Neural crest cell (in vitro differentiated cells): ENCODE data around the gene PIMREG. TPM values are rescaled to one million over a fixed set of nuclear protein-coding genes. Genes with fewer than 3 reads are reported as not detected.

ENCODE experiments used
- DNase-seq: peaks from one replicate; pipeline ENCODE4 v3.0.0; 2021; ENCODE audit warnings: low read depth, mixed read lengths, low spot score
- H3K27ac Mint-ChIP-seq: one replicate; pipeline ENCODE4 v1.8.0; 2021; ENCODE audit warnings: mild to moderate bottlenecking, mixed read lengths; ENCODE audit not compliant: unreplicated experiment
- H3K27me3 Mint-ChIP-seq: 2 replicates; pipeline ENCODE4 v1.8.0; 2021; ENCODE audit warnings: low read depth, mild to moderate bottlenecking, mixed read lengths
- H3K36me3 Mint-ChIP-seq: 2 replicates; pipeline ENCODE4 v1.8.0; 2021; ENCODE audit warnings: low read depth, mild to moderate bottlenecking, mixed read lengths
- H3K4me1 Mint-ChIP-seq: 2 replicates; pipeline ENCODE4 v1.8.0; 2021; ENCODE audit warnings: mixed read lengths
- H3K4me3 Mint-ChIP-seq: one replicate; pipeline ENCODE4 v1.8.0; 2021; ENCODE audit warnings: mild to moderate bottlenecking, mixed read lengths
- H3K9me3 Mint-ChIP-seq: 2 replicates; pipeline ENCODE4 v1.8.0; 2021; ENCODE audit warnings: mixed read lengths
- CTCF ChIP-seq: fragments of 200-600 bp; sonication (generic); conservative IDR thresholded peaks from 2 replicates; pipeline ENCODE4 v1.5.0; 2021; ENCODE audit warnings: antibody characterized with exemption, mild to moderate bottlenecking
- total RNA-seq: library from RNA; stranded (reverse); gene quantifications from 2 replicates; pipeline ENCODE4 v1.2.1, GENCODE V29; 2021

Gene PIMREG
- total RNA-seq, 1 donor from 2014 or later, result 115 TPM

- Mint-ChIP-seq H3K4me3 (no peak overlapping the region), H3K36me3 (no peaks in the 10 kb centered on the region), H3K27ac (peak overlapping the region; percentile 58), H3K27me3 (no peaks in the 10 kb centered on the region), H3K9me3 (no peaks in the 10 kb centered on the region), H3K4me1 (no peaks in the 10 kb centered on the region)
- DNase-seq, result no peak
- no peak for TF ChIP-seq CTCF
These were observed 39.3 kb downstream of the PIMREG start for GRCh38 chr17:6483507-6483906.

- H3K9me3 Mint-ChIP-seq, result no peaks in the 10 kb centered on the region
- H3K4me1 Mint-ChIP-seq, result peaks cover 4% of the 10 kb centered on the region
- no peaks in the 10 kb centered on the region for H3K27me3 Mint-ChIP-seq
- H3K27ac Mint-ChIP-seq, result no peak overlapping the region
- no peak overlapping the region for H3K4me3 Mint-ChIP-seq
- no peak for DNase-seq
- H3K36me3 Mint-ChIP-seq, result no peaks in the 10 kb centered on the region
- TF ChIP-seq CTCF, result no peak
These were observed 41.6 kb downstream of the PIMREG start for GRCh38 chr17:6485646-6486412.

- Mint-ChIP-seq H3K27ac (peak overlapping the region; percentile 73), H3K27me3 (no peaks in the 10 kb centered on the region), H3K4me1 (peaks cover 7% of the 10 kb centered on the region), H3K4me3 (no peak overlapping the region), H3K9me3 (no peaks in the 10 kb centered on the region), H3K36me3 (no peaks in the 10 kb centered on the region)
- no peak for DNase-seq
- no peak for TF ChIP-seq CTCF
These were observed 43.2 kb downstream of the PIMREG start for GRCh38 chr17:6487251-6488007.

GRCh38 chr17:6488008-6488539 lies 43.8 kb downstream of the PIMREG start:
- H3K4me3 Mint-ChIP-seq, result no peak overlapping the region
- H3K4me1 Mint-ChIP-seq, result peaks cover 9% of the 10 kb centered on the region
- no peak for DNase-seq
- H3K9me3 Mint-ChIP-seq, result no peaks in the 10 kb centered on the region
- no peak for TF ChIP-seq CTCF
- no peaks in the 10 kb centered on the region for H3K36me3 Mint-ChIP-seq
- peak overlapping the region; percentile 57 for H3K27ac Mint-ChIP-seq
- H3K27me3 Mint-ChIP-seq, result no peaks in the 10 kb centered on the region

- H3K36me3 Mint-ChIP-seq, result no peaks in the 10 kb centered on the region
- no peaks in the 10 kb centered on the region for H3K9me3 Mint-ChIP-seq
- peaks cover 9% of the 10 kb centered on the region for H3K4me1 Mint-ChIP-seq
- no peak overlapping the region for H3K27ac Mint-ChIP-seq
- no peak for TF ChIP-seq CTCF
- DNase-seq, result no peak
- H3K27me3 Mint-ChIP-seq, result no peaks in the 10 kb centered on the region
- H3K4me3 Mint-ChIP-seq, result no peak overlapping the region
These were observed 44.8 kb downstream of the PIMREG start for GRCh38 chr17:6489016-6489550.
